OCI-LY3 (cell line): ENCODE measurements around the gene ANGPTL1.

Experiments
- H2AFZ ChIP-seq: fragments of 200-600, 300-600 bp; shearing (Covaris generic); 2 replicates; pipeline ENCODE4 v1.6.0; 2014; ENCODE audit warnings: antibody characterized with exemption, low read depth, low read length
- H3K27ac ChIP-seq: fragments of 200-600, 300-600 bp; sonication (generic); 2 replicates; pipeline ENCODE4 v1.5.1; 2014; ENCODE audit warnings: mild to moderate bottlenecking, low read length, moderate library complexity, mixed read lengths
- H3K27me3 ChIP-seq: fragments of 200-600, 300-600 bp; sonication (generic); 2 replicates; pipeline ENCODE4 v1.6.1; 2014; ENCODE audit warnings: low read depth, low read length, mixed read lengths
- H3K36me3 ChIP-seq: fragments of 200-600, 300-600 bp; sonication (generic); replicated peaks from 2 replicates; pipeline ENCODE3; 2014; ENCODE audit warnings: low read depth, low read length, mixed read lengths
- H3K4me1 ChIP-seq: fragments of 300-600, 200-600 bp; sonication (generic); 2 replicates; pipeline ENCODE4 v1.6.1; 2014; ENCODE audit warnings: low read length, mixed read lengths
- H3K4me2 ChIP-seq: fragments of 200-600, 300-600 bp; sonication (generic); 2 replicates; pipeline ENCODE4 v1.6.1; 2014; ENCODE audit warnings: low read length, mixed read lengths
- H3K4me3 ChIP-seq: fragments of 300-600, 200-600 bp; sonication (generic); 2 replicates; pipeline ENCODE4 v1.5.1; 2014; ENCODE audit warnings: antibody characterized with exemption, mild to moderate bottlenecking, low read length, moderate library complexity
- H3K79me2 ChIP-seq: fragments of 300-600, 200-600 bp; shearing (Covaris generic); 2 replicates; pipeline ENCODE4 v1.6.1; 2014; ENCODE audit warnings: mild to moderate bottlenecking, low read length, mixed read lengths
- H3K9ac ChIP-seq: fragments of 300-600, 200-600 bp; shearing (Covaris generic); 2 replicates; pipeline ENCODE4 v1.6.0; 2014; ENCODE audit warnings: mild to moderate bottlenecking, low read length, moderate library complexity
- H3K9me3 ChIP-seq: fragments of 200-600, 300-600 bp; shearing (Covaris generic); 2 replicates; pipeline ENCODE4 v1.6.1; 2014; ENCODE audit warnings: low read length, mixed read lengths; ENCODE audit not compliant: insufficient read depth
- H4K20me1 ChIP-seq: fragments of 200-600, 300-600 bp; sonication (generic); 2 replicates; pipeline ENCODE4 v1.6.1; 2016; ENCODE audit warnings: low read length, mixed read lengths; ENCODE audit not compliant: insufficient read depth
- EZH2phosphoT487 ChIP-seq: fragments of 200-600 bp; shearing (Covaris generic); IDR thresholded peaks from 2 replicates; pipeline ENCODE4 v1.6.1; 2018; ENCODE audit warnings: antibody characterized with exemption, mixed run types, low read depth
- TF ChIP-seq, protein P1 (sequence below): fragments of 200-600, 300-600 bp; sonication (generic); IDR thresholded peaks from 2 replicates; pipeline ENCODE4 v1.5.1; 2014; ENCODE audit warnings: antibody characterized with exemption, low read length, low read depth

Gene ANGPTL1

DNA sequence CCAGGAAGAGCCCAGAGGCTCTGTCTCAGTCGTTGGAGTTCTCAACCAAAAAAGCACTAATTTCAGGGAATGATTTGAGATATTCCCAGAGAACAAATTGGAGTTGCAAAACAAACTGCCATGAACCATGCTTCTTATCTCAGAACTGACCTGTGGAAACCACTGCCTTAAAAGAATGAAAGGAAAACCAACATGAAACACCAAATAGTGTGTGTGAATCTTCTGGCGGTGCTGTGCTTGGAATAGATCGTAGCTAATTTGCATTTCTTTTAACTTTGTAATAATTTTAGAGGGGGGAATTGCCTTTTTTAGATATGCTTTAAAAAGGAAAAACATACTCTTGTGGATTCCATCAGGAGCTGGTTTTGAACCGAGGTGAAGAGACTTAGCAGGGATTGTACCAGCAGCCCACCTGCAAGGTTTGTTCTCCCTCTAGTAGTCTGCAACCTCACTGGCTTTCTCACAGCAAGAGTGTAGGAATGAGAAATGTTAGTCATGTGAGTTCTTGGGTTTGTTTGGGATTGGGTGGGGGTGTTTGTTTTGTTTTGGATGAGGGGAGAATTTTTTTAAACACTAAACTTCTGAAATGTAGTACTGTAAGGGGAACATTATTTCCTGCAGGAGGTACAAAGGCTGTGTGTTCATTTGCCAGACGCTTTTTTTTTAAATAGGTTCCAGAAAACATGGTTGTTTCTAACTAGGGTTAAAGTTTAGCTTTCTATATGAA lies 45.7 kb upstream of the ANGPTL1 start:
- TF ChIP-seq EZH2phosphoT487: no peak
- TF ChIP-seq, protein P1, sequence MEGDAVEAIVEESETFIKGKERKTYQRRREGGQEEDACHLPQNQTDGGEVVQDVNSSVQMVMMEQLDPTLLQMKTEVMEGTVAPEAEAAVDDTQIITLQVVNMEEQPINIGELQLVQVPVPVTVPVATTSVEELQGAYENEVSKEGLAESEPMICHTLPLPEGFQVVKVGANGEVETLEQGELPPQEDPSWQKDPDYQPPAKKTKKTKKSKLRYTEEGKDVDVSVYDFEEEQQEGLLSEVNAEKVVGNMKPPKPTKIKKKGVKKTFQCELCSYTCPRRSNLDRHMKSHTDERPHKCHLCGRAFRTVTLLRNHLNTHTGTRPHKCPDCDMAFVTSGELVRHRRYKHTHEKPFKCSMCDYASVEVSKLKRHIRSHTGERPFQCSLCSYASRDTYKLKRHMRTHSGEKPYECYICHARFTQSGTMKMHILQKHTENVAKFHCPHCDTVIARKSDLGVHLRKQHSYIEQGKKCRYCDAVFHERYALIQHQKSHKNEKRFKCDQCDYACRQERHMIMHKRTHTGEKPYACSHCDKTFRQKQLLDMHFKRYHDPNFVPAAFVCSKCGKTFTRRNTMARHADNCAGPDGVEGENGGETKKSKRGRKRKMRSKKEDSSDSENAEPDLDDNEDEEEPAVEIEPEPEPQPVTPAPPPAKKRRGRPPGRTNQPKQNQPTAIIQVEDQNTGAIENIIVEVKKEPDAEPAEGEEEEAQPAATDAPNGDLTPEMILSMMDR: no peak
- Histone ChIP-seq H3K4me1 (peaks cover 19% of the 10 kb centered on the region), H3K4me2 (no peak overlapping the region)

DNA sequence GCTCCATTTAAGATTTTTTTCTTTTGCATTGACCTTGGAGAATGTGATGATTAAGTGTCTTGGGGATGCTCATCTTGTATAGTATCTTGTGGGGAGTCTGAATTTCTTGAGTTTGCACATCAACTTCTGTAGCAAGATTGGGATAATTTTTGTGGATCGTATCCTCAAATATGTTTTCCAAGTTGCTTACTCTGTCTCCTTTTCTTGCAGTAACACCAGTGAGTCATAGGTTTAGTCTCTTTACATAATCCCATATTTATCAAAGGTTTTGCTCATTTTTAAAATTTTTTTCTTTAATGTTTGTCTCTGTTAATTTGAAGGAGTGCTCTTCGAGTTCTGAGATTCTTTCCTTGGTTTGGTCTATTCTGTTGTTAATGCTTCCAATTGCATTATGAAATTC lies 41.7 kb upstream of the ANGPTL1 start:
- no peak overlapping the region for H3K27ac ChIP-seq
- TF ChIP-seq EZH2phosphoT487: no peak
- TF ChIP-seq, protein P1: no peak
- H2AFZ ChIP-seq: no peak overlapping the region
- H3K9me3 ChIP-seq: peaks cover 15% of the 10 kb centered on the region; the same call in 1 of the 2 replicates
- peaks cover 20% of the 10 kb centered on the region for H3K4me1 ChIP-seq
- H3K4me3 ChIP-seq: no peak overlapping the region
- H3K79me2 ChIP-seq: no peaks in the 10 kb centered on the region
- peaks cover 34% of the 10 kb centered on the region for H3K36me3 ChIP-seq
- no peak overlapping the region for H3K9ac ChIP-seq
- no peak overlapping the region for H3K4me2 ChIP-seq
- peaks cover 29% of the 10 kb centered on the region for H4K20me1 ChIP-seq
- peaks cover 33% of the 10 kb centered on the region for H3K27me3 ChIP-seq

More for the DNA sequence above, 45.7 kb upstream of the ANGPTL1 start:
- Histone ChIP-seq H2AFZ (no peak overlapping the region), H3K9ac (no peak overlapping the region), H3K9me3 (no peaks in the 10 kb centered on the region), H4K20me1 (peaks cover 29% of the 10 kb centered on the region), H3K79me2 (no peaks in the 10 kb centered on the region), H3K36me3 (peaks cover 18% of the 10 kb centered on the region), H3K27ac (no peak overlapping the region), H3K27me3 (peaks cover 33% of the 10 kb centered on the region), H3K4me3 (no peak overlapping the region)

DNA sequence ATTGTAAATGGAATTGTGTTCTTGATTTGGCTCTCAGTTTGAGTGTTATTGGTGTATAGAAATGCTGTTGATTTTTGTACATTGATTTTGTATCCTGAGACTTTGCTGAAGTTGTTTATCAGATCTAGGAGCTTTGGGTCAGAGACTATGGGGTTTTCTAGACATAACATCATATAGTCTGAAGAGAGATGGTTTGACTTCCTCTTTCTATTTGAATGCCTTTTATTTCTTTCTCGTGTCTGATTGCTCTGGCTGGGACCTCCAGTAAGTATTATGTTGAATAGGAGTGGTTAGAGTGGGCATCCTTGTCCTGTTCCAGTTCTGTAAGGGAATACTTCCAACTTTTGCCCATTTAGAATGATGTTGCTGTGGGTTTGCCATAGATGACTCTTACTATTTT lies 39.1 kb upstream of the ANGPTL1 start:
- no peak overlapping the region for H3K9ac ChIP-seq
- H2AFZ ChIP-seq: no peak overlapping the region
- H3K27me3 ChIP-seq: peaks cover 19% of the 10 kb centered on the region
- H3K79me2 ChIP-seq: no peaks in the 10 kb centered on the region
- H3K4me3 ChIP-seq: no peak overlapping the region
- TF ChIP-seq, protein P1: no peak
- no peak for TF ChIP-seq EZH2phosphoT487
- peaks cover 23% of the 10 kb centered on the region for H4K20me1 ChIP-seq
- H3K9me3 ChIP-seq: peaks cover 15% of the 10 kb centered on the region; the same call in 1 of the 2 replicates
- peaks cover 14% of the 10 kb centered on the region for H3K4me1 ChIP-seq
- H3K27ac ChIP-seq: no peak overlapping the region
- H3K4me2 ChIP-seq: no peak overlapping the region
- peaks cover 25% of the 10 kb centered on the region for H3K36me3 ChIP-seq

DNA sequence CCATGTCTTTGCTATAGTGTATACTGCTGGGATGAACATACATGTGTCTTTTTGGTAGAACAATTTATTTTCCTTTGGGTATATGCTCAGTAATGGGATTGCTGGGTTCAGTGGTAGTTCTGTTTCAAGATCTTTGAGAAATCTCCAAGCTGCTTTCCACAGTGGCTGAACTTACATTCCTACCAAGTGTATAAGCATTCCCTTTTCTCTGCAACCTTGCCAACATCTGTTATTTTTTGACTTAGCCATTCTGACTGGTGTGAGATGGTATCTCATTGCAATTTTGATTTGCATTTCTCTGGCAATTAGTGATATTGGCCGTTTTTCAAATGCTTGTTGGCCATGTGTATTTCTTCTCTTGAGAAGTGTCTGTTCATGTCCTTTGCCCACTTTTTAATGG lies 37.5 kb upstream of the ANGPTL1 start:
- H3K36me3 ChIP-seq: peaks cover 22% of the 10 kb centered on the region
- no peak overlapping the region for H2AFZ ChIP-seq
- no peak overlapping the region for H3K9ac ChIP-seq
- TF ChIP-seq, protein P1: no peak
- TF ChIP-seq EZH2phosphoT487: no peak
- H3K79me2 ChIP-seq: no peaks in the 10 kb centered on the region
- peaks cover 8% of the 10 kb centered on the region; the same call in 1 of the 2 replicates for H4K20me1 ChIP-seq
- peaks cover 6% of the 10 kb centered on the region for H3K27me3 ChIP-seq
- no peak overlapping the region for H3K4me2 ChIP-seq
- H3K9me3 ChIP-seq: peaks cover 15% of the 10 kb centered on the region; the same call in 1 of the 2 replicates
- no peak overlapping the region for H3K27ac ChIP-seq
- no peak overlapping the region for H3K4me3 ChIP-seq
- H3K4me1 ChIP-seq: peaks cover 5% of the 10 kb centered on the region; the same call in 1 of the 2 replicates
